EH (cell line): ENCODE data around the gene CACNA1A.

Source experiments
- DNase-seq: peaks from one replicate; pipeline ENCODE4 v3.0.0-alpha.2; 2015; ENCODE audit warnings: low read depth

Gene CACNA1A

GRCh38 chr19:13309864-13310263 lies 196.4 kb downstream of the CACNA1A start:
- no peak for DNase-seq

DNA sequence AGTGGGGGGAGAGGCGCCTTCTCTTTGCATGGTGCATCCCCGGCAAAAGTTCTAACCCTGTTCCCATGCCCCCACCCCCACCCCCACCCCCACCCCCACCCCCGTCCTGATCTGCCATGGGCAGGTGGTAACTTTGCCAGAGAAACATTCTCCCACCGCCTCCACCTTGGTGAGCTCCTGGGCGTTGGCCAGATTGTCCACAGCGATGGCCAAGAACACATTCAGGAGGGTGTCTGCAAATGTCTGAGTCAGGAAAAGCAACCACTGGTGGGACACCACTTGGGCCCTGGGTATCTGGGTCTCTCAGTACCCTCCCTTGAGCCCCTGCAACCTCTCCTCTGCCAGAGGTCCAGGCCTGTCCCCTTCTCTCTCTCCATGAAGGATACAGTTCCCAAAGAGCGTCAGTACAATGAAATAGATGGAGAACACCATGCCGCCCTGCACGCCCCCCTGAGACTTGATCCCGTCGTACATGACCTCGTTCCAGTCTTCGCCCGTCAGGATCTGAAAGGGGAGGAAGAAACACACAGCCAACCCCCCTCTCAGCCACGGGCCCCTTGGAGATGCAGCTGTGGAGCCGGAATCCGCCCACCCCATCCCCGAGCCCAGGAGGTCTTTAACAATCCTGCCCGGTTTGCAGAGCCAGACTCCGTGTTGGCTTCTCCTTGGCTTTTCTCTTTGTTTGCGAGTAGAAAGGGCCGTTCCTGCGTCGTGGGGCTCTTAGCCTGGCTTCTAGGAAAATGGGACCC lies 202.7 kb downstream of the CACNA1A start:
- no peak for DNase-seq

DNA sequence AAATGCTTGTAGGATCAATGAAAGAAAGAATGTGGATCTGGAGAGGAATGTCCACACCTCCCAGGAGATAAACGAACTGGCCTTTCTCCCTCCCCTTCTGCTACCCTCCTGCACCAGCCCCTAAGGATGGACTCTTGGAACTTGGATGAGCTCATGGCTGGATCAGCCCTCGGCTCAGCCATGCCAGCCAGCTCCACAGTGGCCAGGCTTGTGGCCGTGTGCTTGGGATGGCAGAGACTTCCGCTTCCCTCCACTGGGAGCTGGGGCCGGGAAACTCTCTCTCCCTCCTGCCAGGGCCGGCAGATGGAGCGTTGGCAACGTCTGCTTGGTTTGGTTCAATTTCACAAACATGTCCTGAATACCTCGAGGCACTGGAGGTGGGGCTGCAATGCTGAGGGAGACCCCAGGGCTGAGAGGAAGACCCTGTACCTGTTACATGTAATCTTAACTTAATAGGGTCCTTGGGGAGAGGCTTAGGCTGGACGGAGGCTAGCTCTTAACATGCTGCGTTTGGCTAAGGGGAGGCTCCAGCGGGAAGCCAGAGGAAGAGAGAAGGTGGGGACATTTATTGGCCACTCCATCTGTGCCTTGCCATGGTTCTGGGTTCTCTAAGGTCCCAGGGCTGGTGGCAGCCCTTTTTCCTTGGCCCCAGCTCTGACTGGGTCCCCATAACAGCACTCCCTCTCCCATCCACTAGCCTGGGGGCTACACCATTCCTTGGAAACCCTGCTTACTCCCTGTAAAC lies 203.6 kb downstream of the CACNA1A start:
- DNase-seq: no peak

GRCh38 chr19:13301627-13302334 lies 204.5 kb downstream of the CACNA1A start:
- DNase-seq: no peak

DNA sequence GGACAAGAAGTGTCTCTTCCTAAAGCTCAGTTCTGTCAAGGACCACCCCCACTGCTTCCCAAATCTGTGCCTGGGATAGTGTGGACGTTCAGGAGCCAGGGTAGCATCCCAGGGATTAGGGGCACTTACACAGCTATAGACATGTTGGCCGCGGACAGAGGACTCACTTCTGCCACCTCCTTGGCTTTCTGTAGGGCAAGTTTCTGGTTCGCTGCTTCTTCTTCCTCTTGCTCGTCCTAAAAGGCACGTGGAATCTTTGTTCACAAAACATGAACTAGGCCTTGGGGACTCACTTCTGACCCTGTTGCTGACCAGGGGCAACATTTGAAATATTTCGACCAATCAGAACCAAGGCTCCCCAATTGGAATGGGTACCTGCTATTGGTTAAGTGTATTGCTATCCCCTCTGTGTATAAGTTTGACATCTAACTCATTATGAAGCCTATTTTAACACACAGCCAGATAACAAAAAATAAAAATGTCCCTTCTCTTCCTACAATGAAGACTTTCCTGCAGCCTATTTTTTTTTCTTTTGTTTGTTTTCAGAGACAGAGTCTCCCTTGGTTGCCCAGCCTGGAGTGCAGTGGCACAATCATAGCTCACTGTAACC lies 205.8 kb downstream of the CACNA1A start:
- no peak for DNase-seq

DNA sequence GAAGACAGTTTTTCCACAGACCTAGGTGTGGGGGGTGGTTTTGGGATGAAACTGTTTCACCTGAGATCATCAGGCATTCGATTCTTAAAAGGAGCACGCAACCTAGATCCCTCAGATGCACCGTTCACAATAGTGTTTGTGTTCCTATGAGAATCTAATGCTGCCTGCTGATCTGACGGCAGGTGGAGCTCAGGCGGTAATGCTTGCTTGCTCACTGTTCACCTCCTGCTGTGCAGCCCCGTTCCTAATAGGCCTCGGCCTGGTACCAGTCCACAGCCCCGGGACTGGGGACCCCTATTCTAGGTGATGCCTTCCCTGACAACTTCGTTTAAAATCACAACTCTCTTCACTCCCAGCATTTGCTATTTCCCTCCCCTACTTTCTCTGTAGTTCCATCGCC lies 206.4 kb downstream of the CACNA1A start:
- no peak for DNase-seq

DNA sequence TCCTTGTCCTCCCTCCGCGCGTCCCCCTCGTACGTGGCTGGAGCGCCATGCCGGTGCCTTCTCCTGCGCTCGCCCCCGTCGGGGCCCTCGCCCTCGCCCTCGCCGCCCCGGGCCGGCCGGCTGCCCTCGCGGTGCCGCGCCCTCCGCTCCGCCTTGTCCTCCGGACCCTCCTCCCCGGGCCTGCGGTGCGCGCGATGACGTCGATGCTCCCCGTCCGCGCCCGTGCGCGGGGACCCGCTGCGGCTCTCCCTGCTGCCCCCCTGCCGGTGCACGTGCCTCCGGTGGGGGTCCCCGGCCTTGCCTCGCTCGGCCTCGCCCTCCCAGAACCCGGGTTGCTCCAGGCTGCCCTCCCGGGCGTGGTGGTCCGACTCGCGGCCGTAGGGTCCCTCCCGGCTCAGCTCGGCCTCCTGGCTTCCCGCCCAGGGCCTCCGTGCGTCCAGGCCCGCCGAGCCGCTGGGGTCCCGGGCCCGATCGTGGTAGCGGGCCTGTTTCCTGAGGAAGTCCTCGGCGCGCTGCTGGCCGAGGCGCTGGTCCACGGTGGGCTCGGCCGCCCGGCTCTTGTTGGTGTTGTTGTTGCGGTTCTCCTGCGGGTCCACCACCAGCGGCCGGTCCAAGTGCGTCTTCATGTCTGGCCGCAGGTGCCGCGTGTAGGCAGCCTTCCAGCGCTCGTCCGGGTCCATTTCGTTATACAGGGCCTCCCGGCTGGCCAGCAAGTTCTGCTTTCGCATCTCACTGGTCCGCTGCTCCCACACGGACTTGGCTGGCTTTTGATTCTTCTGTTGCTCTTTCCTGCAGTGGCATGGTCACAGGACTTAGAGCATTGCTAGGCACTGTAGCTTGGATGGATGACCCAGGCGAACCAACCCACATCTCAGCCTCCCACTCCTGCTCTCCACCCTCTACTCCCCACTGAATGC lies 207.5 kb downstream of the CACNA1A start:
- no peak for DNase-seq

DNA sequence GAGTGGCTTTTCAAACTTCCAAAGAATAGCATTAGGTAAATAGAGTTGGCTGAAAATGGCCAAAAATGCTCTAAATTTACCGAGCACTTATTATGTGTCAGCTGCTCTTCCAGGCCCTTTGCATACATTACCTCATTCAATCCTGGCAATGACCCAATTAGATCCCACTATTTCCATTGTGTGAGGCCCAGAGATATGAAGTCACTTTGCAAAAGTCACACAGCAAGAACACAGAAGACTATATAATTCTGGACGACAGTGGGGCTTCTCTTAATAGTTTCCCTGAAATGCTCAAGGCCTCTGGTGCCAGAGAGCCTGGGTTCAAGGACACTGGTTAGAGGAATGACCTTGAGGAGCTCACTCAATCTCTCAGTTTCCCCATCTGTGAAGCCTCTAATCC lies 209.3 kb downstream of the CACNA1A start:
- DNase-seq: no peak

DNA sequence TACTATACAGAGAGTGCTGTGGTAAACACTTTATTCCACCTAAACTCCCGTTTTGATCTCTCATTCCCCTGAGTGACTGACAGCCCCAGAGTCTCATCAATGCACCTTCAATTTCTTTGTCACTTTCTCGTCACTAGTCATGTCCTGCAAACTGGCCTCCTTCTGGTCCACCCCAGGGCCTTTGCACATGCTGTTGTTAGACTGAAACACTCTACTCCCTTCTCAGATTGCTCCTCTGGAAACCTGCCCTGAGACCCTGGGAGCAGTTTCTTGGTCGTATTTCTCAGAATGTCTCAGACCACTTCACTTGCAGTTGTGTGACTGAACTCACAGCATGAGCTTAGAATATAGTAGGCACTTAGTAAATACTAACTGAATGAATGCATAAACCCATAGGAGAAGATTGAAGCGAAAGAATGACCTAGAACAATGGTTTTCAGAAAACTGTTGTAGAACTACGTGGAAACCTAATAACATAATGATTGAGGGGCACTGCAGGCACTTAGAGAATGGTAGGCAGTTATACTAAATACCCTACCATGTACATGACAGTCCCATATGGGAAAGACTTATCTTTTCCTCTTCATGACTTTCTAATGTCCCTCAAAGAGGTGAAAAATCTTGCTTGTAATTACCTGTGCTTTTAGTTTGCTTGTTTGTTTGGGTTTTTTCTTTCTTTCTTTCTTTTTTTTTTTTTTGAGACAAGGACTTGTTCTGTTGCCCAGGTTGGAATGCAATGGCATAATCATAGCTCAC lies 211.3 kb downstream of the CACNA1A start:
- DNase-seq: no peak

- no peak for DNase-seq
Measured at GRCh38 chr19:13291913-13292312, 214.4 kb downstream of the CACNA1A start.

DNA sequence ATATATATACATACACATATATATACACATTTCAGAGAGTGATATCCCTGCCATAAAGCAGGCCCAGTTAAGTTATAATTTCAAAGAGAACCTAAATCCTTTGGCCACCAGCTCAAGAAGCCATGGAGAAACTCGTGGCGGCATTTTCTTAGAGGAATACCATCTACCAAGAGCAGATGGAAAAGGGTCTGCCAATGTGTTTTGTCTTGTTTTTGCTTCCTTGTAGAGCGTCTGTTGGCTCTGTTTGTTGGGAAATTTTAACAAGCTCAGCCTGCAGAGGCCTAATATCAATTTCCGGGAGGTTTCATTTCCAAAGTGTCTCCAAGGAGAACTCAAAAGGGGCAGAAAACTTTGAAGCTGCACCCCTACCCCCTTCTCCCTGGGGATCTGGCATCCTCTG lies 215.5 kb downstream of the CACNA1A start:
- no peak for DNase-seq

DNA sequence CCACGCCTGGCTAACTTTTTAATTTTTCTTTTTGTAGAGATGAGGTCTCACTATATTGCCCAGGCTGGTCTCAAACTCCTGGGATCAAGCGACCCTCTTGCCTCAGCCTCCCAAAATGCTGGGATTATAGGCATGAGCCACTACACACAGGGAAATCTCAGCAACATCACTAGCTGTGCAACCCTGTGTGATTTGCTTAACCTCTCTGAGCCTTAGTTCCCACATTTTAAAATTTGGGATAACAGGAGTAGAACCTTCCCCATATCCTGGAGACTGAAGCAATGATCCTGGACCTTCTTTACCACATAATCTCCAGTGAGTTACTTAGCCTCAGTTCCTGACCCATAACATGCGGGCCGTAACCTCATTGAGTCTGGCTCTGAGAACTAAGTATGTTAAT lies 217.0 kb downstream of the CACNA1A start:
- DNase-seq: no peak

- DNase-seq: no peak
Measured at GRCh38 chr19:13286195-13286985, 219.9 kb downstream of the CACNA1A start.

DNA sequence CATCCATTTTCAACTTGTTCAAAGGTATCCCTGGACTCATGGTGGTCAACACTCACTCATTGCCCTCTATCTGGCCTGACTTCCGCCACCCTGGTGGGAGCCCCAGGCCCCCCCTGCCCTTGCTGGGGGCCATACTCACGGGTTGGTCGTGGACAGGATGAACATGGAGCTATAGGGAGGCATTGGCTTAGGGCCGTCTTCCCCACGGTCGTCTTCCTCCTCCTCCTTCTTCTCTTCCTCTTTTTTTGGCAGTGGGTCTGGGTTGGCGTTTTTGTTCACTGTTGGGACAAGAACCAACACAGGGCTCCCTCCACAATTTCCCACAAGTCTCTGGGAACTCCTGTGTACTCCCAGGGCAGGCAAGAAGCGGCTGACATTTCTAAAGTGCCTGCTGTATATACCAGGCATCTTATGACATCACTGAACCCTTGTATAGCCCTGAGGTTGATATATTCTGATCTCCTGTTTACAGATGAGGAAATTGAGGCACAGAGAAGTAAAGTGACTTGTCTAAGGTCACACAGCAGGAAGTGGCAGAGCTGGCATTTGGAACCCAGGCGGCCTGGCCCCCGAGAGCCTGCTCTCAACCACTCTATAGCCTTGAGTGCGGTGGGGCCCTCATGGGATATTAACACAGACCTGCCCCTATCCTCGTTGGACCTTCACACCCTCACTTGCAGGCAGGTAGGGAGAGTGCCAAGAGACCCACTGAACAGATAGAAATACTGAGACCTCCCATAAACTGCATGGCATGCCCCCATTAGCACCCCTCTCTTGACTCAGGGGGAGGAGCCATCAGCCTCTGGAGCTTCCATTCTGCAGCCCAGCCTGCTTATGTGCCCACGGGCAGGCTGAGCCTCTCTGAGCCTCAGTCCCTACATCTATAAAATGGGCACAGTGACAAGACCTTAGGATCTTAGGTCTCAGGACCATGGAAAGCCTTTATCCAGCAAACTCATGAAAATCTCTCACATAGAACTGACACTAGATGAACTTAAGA lies 221.1 kb downstream of the CACNA1A start:
- DNase-seq: no peak

GRCh38 chr19:13283871-13284270 lies 222.4 kb downstream of the CACNA1A start:
- no peak for DNase-seq

- DNase-seq: no peak
Measured at GRCh38 chr19:13282486-13283065, 223.7 kb downstream of the CACNA1A start.

DNA sequence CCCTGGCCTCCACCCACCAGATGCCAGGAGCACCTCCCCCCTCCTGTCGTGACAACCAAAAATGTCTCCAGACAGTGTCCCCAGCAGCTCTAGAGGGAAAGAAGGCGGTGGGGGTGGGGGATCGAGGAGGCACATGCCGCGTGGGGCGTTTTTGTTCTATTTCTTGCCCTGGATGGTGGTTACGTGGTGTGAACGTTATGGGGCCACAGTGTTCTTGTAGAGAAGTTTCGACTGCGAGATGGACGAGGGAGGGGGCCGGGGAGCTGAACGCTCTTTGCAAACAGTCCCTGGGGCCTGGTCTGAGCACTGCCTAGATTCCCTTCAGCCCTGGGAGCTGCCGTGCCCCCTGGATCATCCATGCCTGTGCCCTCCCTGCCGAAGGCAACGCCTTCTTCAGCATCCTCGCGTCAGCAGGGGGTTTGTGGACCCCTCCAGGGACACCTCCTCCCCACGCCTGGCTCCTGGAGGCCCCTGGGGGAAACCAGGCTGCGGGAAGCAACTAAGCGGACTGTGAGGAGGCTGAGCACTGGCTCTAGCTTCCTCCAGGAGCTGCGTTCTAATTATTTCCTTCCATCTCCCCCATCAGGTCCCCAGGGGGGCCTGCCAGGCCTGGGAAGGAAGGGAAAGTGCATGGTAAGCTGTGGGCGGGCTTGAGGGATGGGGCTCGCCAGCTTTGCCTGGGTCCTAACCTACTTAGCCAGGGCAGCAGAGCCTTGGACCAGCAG lies 224.6 kb downstream of the CACNA1A start:
- DNase-seq: no peak
